Astrocyte (in vitro differentiated cells and primary cell): ENCODE results near the gene C12orf42.

Experiments
- EZH2 ChIP-seq: IDR thresholded peaks from 2 replicates; pipeline ENCODE4 v1.6.1; 2012; ENCODE audit warnings: mild to moderate bottlenecking, low read length, inconsistent platforms; ENCODE audit not compliant: insufficient read depth
- TF ChIP-seq, protein P1 (sequence below): IDR thresholded peaks from 2 replicates; pipeline ENCODE4 v1.5.1; 2011; ENCODE audit warnings: low read depth, mild to moderate bottlenecking, inconsistent platforms, low read length, moderate library complexity; ENCODE audit not compliant: insufficient read depth

DNA sequence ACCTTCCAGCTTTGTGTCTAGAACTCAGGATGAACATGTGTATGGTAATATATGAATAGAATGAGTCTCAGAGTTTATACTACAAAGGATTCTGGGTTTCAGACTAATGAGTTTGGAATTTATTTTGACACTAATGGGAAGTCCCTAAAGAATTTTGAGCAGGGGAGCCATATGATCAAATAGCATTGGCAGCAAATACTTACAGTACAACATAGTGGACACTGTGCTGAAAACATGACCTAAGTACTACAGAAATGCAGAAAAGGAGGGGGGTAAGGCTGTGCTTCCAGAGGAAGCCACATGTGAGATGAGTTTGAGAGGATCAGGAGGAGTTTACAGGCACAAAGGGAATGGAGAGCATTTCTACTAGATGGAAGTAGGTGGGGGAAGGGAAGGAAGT, 225.8 kb downstream of the C12orf42 start:
- TF ChIP-seq, protein P1, sequence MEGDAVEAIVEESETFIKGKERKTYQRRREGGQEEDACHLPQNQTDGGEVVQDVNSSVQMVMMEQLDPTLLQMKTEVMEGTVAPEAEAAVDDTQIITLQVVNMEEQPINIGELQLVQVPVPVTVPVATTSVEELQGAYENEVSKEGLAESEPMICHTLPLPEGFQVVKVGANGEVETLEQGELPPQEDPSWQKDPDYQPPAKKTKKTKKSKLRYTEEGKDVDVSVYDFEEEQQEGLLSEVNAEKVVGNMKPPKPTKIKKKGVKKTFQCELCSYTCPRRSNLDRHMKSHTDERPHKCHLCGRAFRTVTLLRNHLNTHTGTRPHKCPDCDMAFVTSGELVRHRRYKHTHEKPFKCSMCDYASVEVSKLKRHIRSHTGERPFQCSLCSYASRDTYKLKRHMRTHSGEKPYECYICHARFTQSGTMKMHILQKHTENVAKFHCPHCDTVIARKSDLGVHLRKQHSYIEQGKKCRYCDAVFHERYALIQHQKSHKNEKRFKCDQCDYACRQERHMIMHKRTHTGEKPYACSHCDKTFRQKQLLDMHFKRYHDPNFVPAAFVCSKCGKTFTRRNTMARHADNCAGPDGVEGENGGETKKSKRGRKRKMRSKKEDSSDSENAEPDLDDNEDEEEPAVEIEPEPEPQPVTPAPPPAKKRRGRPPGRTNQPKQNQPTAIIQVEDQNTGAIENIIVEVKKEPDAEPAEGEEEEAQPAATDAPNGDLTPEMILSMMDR, result no peak
- no peak for TF ChIP-seq EZH2
